ENCODE results near the gene CNTNAP5. TPM values are rescaled to one million over a fixed set of nuclear protein-coding genes. Genes with fewer than 3 reads are reported as not detected.

Gene CNTNAP5
- total and polyA plus RNA-seq, 2 of the 13 experiments (the other 11 are each of a cell fraction or from before 2014, with no cell fraction given) = not detected

DNA sequence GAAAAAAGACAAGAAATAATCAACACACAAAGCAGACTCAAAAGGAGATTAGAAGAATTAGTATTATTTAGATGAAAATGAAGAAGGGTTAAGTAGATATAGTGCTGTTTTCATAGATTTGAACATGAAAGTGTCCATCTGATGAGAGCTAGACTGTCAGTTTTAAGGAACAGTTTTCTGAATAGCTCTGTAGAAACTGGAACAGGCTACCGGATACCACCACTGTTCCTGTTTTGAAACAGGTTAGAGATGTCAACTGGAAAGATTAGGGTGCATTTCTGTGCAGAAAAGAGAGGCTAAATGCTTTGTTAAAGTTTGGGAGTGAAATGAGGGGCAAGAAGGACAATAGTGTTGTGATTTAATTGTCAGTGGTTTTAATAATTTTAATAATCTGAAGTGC, 908.8 kb downstream of the CNTNAP5 start:
- ChIA-PET POLR2A (no interaction called here), CTCF (ENCODE audit: low intra/inter-chr PET ratio, low total read pairs) (no interaction called here)
- H3K4me2 ChIP-seq (ENCODE audit: low read depth, low read length) = no peak overlapping the region
- FAIRE-seq (no peak), ATAC-seq (no peak), DNase-seq (ENCODE audit: low spot score) (no peak)
- H3K27ac ChIP-seq (ENCODE audit: extremely low read length, insufficient read depth, low read length) = no peak overlapping the region
- H3K27me3 ChIP-seq (ENCODE audit: control insufficient read depth in 1 of 2, insufficient read depth in 2 of 2, low read length in 2 of 2) = no peaks in the 10 kb centered on the region
- no peaks in the 10 kb centered on the region for H3K79me2 ChIP-seq (ENCODE audit: insufficient read depth, low read length)
- no peaks in the 10 kb centered on the region for H4K20me1 ChIP-seq (ENCODE audit: insufficient read depth, low read length)
- no peak overlapping the region for H3K4me3 ChIP-seq (replicated peaks in 1 of 3; ENCODE audit: insufficient read depth in 1 of 3, low read depth in 2 of 3, low read length in 3 of 3)
- no peaks in the 10 kb centered on the region for H3K36me3 ChIP-seq (replicated peaks in 1 of 2; ENCODE audit: control insufficient read depth in 1 of 2, insufficient read depth in 2 of 2, low read length in 2 of 2)
- intact Hi-C loops (cut with micrococcal nuclease; ENCODE audit: unreplicated experiment) (no loop called here), in situ Hi-C loops (cut with HindIII; ENCODE audit: extremely low pct_ligation_motif_present, low pct_unique_long_range_greater_than_20kb) (no loop called here)
- H2AFZ ChIP-seq (ENCODE audit: low read length) = no peak overlapping the region
- 0% methylated on average over 1 of the region's 1 CpG for WGBS (ENCODE audit: low lambda C conversion rate)
- no peaks in the 10 kb centered on the region for H3K4me1 ChIP-seq (ENCODE audit: insufficient read depth, low read length)
- H3K9ac ChIP-seq (ENCODE audit: insufficient read depth, low read depth, low read length) = no peak overlapping the region
- peaks cover 30% of the 10 kb centered on the region for H3K9me3 ChIP-seq (ENCODE audit: low read length)
- TF ChIP-seq RCOR2 (CRISPR knock-in tag; IDR thresholded peaks at IDR 0.05) (no peak), KLF9 (CRISPR knock-in tag; IDR thresholded peaks at IDR 0.05; ENCODE audit: low read depth) (no peak), ZNF713 (CRISPR knock-in tag; IDR thresholded peaks at IDR 0.05) (no peak), PHF5A (CRISPR knock-in tag; IDR thresholded peaks at IDR 0.05; ENCODE audit: low read depth, unreplicated experiment) (no peak), NFE2L1 (CRISPR knock-in tag; IDR thresholded peaks at IDR 0.05; ENCODE audit: borderline replicate concordance) (no peak), SMARCC2 (IDR thresholded peaks at IDR 0.05) (no peak), ZNF615 (CRISPR knock-in tag; IDR thresholded peaks at IDR 0.05; ENCODE audit: borderline replicate concordance) (no peak), ZNF343 (CRISPR knock-in tag; IDR thresholded peaks at IDR 0.05) (no peak), ZNF772 (CRISPR knock-in tag; IDR thresholded peaks at IDR 0.05) (no peak), SNAI1 (CRISPR knock-in tag; IDR thresholded peaks at IDR 0.05; ENCODE audit: borderline replicate concordance) (no peak), RARG (CRISPR knock-in tag; IDR thresholded peaks at IDR 0.05; ENCODE audit: low read depth) (no peak), XRCC5 (optimal IDR thresholded peaks at IDR 0.05; ENCODE audit: low read length) (no peak), SETDB1 (CRISPR knock-in tag; IDR thresholded peaks at IDR 0.05; ENCODE audit: borderline replicate concordance) (no peak), ZNF432 (CRISPR knock-in tag; IDR thresholded peaks at IDR 0.05; ENCODE audit: borderline replicate concordance) (no peak), ZNF563 (CRISPR knock-in tag; IDR thresholded peaks at IDR 0.05) (no peak), ZNF446 (CRISPR knock-in tag; IDR thresholded peaks at IDR 0.05) (no peak), ZNF652 (CRISPR knock-in tag; IDR thresholded peaks at IDR 0.05; ENCODE audit: borderline replicate concordance, low read depth) (no peak)
- TF ChIP-seq, protein P1, sequence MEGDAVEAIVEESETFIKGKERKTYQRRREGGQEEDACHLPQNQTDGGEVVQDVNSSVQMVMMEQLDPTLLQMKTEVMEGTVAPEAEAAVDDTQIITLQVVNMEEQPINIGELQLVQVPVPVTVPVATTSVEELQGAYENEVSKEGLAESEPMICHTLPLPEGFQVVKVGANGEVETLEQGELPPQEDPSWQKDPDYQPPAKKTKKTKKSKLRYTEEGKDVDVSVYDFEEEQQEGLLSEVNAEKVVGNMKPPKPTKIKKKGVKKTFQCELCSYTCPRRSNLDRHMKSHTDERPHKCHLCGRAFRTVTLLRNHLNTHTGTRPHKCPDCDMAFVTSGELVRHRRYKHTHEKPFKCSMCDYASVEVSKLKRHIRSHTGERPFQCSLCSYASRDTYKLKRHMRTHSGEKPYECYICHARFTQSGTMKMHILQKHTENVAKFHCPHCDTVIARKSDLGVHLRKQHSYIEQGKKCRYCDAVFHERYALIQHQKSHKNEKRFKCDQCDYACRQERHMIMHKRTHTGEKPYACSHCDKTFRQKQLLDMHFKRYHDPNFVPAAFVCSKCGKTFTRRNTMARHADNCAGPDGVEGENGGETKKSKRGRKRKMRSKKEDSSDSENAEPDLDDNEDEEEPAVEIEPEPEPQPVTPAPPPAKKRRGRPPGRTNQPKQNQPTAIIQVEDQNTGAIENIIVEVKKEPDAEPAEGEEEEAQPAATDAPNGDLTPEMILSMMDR (CRISPR knock-in tag; IDR thresholded peaks at IDR 0.05) = no peak
- TF ChIP-seq, protein P2, sequence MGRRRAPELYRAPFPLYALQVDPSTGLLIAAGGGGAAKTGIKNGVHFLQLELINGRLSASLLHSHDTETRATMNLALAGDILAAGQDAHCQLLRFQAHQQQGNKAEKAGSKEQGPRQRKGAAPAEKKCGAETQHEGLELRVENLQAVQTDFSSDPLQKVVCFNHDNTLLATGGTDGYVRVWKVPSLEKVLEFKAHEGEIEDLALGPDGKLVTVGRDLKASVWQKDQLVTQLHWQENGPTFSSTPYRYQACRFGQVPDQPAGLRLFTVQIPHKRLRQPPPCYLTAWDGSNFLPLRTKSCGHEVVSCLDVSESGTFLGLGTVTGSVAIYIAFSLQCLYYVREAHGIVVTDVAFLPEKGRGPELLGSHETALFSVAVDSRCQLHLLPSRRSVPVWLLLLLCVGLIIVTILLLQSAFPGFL (CRISPR knock-in tag; IDR thresholded peaks at IDR 0.05) = no peak
- no TSS peak for BruUV-seq (replicated peaks)
